Diencephalon (tissue), 1 donor: ENCODE data around the gene ZDHHC4. TPM values are rescaled to one million over a fixed set of nuclear protein-coding genes. Genes with fewer than 3 reads are reported as not detected.

Experiments
- total RNA-seq: library from RNA; depleted of rRNA; stranded (reverse); fragments of >200 nt; gene quantifications from one replicate; pipeline ENCODE4 v1.2.3, GENCODE V29; 2014

Gene ZDHHC4
- 79.1 TPM for total RNA-seq

GRCh38 chr7:6577369-6578113, at the start of gene ZDHHC4:
Gene ZDHHC4, plus strand, starts transcription at chr7:6577454. Its CDS starts 3,108 bp downstream, at chr7:6580562.

DNA sequence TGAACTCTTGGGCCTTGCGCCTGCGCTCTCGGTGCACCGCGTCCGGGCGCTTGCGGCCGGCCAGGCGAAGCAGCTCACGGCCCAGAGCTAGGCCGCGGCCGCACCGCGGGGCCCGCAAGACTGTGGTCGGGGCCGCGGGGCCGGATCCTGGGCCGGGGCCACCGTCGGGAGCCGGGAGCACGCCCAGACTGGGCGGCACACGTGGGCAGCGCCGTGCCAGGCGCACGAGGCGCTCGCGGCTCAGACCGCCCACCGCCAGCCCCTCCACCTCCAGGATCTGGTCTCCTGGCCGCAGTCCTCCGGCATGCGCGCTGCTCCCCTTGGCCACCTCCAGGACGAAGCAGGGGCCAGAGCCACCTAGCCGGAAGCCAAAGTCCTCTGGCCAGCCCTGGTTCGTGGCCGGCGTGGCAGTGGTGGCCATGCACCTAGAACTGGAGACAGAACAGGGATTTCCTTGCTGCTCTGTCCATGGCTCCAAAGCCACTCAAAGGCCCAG, 26.2 kb upstream of the ZDHHC4 start, which contains the start of gene GRID2IP:
Gene GRID2IP, minus strand, starts transcription at position 446 of the 496 bp plus-strand sequence. Its CDS starts 25 bp downstream, at position 421.

GRCh38 chr7:6589829-6590644, 12.8 kb downstream of the ZDHHC4 start, which contains the start of gene INTS15:
Gene INTS15, plus strand, starts transcription at chr7:6590021. Its CDS starts 263 bp downstream, at chr7:6590284.

GRCh38 chr7:6614953-6615722, 37.9 kb downstream of the ZDHHC4 start, which contains the start of gene ZNF853:
Gene ZNF853, plus strand, starts transcription at chr7:6615610. Its CDS starts 565 bp downstream, at chr7:6616175.

DNA sequence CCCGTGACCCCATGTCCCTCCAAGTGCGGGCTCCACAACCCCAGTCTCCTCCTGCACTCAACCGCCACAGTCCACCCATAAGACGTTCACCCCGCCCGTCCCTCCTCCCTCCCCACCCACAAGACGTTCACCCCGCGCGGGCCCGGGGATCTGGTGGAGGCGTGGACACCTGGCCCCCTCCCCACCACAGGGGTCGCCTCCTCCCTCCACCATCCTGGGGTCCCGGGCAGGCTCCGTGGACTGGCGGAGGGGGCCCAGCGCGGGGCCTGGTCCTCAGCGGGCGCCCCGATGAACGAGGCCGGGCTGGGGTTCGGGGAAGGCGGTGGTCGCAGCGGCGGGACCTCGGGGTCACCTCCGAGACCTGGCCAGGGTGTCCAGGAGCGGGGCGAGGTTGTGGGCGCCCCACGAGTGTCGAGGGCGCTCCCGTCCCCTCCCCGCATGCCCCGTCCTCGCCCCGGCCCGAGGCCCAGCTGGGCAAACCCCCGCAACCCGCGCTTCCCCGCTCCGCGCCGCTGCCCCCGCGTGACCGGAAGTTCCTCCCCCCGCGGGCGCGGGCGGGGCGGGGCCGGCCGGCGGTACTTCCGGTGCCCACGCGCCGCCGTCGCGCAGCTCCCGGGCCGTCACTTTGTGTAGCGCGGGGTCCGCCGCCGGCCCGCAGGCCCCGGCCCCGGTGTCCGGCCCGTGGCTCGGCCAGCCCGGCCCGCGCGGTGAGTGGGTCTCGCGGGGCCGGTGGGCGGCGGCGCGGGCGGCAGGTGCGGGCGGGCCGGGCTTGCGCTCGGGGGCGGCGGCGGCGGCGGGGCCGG, 59.7 kb downstream of the ZDHHC4 start, which contains the start of gene ZNF316:
Gene ZNF316, plus strand, starts transcription at position 578 of the 803 bp plus-strand sequence. CDS start 5,092 bp downstream, outside the sequence.

Other genes starting within 250 kb of the ZDHHC4 start
- 42.4 TPM for gene FAM220A, start 228.5 kb upstream of the ZDHHC4 start, total RNA-seq
- gene RAC1, start 202.9 kb upstream of the ZDHHC4 start, total RNA-seq: 61.8 TPM
- 22.6 TPM for gene DAGLB, start 129.5 kb upstream of the ZDHHC4 start, total RNA-seq
- gene KDELR2, start 93.3 kb upstream of the ZDHHC4 start, total RNA-seq: 102 TPM
- gene GRID2IP, start 26.0 kb upstream of the ZDHHC4 start, total RNA-seq: 2.1 TPM
- gene INTS15, start 12.6 kb downstream of the ZDHHC4 start, total RNA-seq: 23.5 TPM
- 28.8 TPM for gene ZNF853, start 38.2 kb downstream of the ZDHHC4 start, total RNA-seq
- gene ZNF316, start 59.9 kb downstream of the ZDHHC4 start, total RNA-seq: 17.3 TPM
- gene ZNF12, start 129.5 kb downstream of the ZDHHC4 start, total RNA-seq: 29.8 TPM
- gene RSPH10B2, start 176.6 kb downstream of the ZDHHC4 start, total RNA-seq: 6.0 TPM
- 146 TPM for gene CCZ1B, start 248.8 kb downstream of the ZDHHC4 start, total RNA-seq